ENCODE data around the gene PILRA.
"Not testable (repeated sequence)": the region's sequence is repeated elsewhere in the genome, so short reads cannot be mapped to it uniquely, and the experiment has no call there.

Gene PILRA

DNA sequence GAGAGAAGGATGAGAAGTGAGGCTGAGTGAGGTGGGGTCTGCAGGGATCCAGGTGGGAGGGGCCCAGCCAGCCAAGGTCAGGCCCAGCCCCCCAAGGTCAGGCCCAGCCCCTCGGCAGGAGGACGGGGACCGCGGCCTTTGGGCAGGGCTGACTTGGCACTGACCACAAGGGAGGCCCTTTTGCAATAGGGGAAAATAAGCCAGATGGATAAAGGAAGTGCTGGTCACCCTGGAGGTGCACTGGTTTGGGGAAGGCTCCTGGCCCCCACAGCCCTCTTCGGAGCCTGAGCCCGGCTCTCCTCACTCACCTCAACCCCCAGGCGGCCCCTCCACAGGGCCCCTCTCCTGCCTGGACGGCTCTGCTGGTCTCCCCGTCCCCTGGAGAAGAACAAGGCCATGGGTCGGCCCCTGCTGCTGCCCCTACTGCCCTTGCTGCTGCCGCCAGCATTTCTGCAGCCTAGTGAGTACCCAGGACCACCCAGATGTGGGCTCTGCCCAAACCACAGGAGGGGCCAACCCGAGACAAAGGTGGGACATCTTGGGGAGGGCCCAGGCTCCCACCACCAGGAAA, at the start of gene PILRA:
TSS of gene PILRA (plus strand) at position 227 of the 571 bp plus-strand sequence. CDS start at position 397, 170 bp downstream.
- DNase-seq (ENCODE audit: low spot score): no peak

DNA sequence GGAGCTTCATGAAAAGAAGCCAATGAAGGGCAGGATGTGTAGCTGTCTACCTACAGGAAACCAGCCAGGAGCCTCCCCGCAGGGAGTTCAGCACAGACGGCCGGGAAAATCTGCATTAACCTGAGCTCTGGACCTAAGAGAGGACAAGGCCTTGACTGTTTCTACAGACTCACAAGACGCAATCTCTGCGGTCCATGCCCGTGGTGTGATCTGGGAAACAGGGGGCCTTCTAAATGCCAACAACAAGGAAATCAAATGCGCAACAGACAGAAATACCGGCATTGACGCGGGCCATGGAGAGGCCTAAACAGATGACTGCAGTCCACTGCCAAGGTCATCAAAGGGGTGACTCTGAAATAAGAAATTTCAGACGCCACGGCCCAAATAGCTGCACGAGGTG, 49.1 kb upstream of the PILRA start:
- DNase-seq (ENCODE audit: low spot score): not testable (repeated sequence)

DNA sequence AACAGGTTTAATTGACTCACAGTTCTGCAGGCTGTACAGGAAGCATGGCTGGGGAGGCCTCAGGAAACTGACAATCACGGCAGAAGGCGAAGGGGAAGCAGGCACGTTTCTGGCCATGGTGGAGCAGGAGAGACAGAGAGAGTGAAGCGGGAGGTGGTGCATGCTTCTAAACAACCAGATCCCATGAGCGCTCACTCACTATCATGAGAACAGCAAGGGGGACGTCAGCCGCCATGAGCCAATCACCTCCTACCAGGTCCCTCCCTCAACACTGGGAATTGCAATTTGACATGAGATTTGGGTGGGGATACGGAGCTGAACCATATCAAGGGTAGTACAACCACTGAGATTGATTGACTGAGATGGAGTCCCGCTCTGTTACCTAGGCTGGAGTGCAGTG, 47.6 kb upstream of the PILRA start:
- not testable (repeated sequence) for DNase-seq (ENCODE audit: low spot score)

DNA sequence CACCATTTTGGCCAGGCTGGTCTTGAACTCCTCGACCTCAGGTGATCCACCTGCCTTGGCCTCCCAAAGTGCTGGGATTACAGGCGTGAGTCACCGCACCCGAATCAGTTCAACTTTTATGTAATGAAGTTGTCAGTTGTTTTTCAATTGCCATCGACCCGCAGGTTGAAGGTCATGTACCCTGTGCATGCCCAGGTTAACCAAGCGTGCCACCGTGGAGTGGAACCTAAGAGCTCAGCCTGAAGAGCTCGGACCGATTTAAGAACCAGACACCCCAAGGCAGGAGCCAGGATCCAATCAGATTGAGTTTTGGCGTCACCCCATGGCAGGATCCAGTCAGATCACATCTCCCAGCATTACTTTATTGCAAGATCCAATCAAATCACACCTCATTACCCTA, 46.4 kb upstream of the PILRA start:
- DNase-seq (ENCODE audit: low spot score): not testable (repeated sequence)

DNA sequence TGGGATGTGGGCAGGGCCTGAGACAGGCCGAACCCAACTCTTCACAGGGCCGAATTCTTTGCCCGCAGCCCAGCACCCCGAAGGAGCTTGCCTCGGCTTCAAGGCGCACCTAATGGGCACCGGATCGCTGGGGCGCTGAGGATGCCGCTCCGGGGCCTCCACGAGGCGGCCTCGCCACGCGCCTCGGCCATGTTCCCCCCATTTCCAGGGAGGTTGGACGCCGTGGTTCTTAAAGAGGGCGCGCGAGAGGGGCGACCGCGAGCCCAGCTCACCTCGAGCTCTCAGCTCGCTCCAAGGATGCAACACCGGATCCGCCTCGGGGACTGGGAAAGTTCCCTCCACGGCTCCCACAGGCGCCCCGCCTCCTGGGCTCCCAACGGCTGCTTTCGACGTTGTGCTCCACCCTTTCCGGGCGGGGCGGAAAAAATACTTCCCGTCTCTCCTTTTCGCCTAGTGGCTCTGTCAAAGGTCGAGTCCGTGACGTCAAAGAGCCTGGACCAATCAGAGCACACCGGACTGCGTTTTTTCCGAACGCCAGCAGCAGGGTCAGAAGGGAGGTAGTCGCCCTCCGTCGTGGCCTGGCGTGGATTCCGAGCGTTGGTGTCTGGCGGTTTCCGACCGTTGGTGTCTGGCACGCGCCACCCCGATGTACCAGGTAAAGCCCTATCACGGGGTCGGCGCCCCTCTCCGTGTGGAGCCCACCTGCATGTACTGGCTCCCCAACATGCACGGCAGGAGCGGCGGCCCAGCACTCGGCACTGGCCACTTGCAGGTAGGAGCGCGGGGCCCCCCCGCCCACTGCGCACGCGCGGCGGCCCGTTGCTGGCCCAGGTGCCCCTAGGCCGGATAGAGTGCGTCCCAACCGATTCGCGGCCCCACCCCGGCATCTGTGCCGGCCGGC, 37.5 kb upstream of the PILRA start:
- DNase-seq (ENCODE audit: low spot score): peak; percentile 91

DNA sequence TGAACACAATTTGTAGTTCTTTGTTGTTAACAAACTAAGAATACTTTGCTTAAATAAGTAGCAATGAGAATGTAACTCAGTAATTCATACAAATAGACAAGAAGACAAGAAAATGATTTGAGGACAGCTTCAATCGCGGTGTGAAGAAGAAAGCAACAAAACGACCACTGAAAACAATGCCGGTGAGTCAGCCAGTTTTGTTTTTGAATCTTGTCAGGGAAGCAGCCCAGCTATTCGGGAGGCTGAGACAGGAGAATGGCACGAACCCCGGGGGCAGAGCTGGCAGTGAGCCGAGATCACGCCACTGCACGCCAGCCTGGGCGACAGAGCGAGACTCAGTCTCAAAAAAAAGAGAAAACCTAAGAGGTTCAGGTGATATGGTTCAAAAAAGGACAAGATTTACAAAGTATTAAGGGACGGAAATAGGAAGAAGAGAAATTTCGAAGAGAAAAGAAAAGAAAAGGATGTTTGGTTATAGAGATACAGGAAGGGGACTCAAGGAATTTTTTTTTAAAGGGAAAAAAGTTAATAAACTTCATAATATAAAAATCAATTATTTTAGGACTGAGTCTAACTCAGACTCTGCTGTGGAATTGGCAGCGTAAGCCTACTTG, 35.1 kb upstream of the PILRA start:
- not testable (repeated sequence) for DNase-seq (ENCODE audit: low spot score)

DNA sequence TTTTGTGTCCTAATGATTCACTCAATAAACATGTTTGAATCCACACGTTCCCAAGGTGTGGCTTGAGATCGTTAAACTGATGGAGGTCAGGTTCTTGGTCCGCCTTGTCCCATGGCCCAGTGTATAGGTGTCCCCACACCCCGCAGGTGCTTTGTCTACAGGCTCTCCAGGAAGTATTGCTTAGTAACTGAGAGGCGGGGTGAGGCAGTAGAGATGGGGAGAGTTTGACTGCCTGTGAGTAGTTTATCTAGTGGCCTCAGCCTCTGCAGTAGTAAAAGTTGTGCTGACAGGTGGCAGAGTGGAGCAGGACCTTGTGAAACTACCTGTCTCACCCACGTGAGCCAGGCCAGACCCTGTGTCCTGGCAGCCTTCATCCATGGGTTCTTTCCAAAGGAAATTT, 32.0 kb upstream of the PILRA start:
- DNase-seq (ENCODE audit: low spot score): not testable (repeated sequence)

DNA sequence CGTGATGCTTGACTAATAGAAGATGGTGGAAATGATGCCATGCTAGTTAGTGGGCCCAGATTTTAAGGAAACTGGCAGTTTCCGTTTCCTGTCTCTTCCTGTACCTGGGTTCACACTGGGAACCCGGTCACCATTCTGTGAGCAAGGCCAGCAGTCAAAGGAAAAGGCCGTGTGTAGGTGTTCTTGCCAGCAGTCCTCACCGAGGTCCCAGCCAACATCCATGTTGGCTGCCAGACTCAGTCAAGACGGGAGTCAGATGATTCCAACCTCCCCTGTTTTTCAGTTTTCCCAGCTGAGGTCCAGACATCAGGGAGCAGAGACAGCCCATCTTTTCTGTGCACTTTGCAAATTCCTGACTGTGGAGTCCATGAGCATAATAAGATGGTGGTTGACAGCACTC, 30.5 kb upstream of the PILRA start:
- peak; percentile 29 for DNase-seq (ENCODE audit: low spot score)

DNA sequence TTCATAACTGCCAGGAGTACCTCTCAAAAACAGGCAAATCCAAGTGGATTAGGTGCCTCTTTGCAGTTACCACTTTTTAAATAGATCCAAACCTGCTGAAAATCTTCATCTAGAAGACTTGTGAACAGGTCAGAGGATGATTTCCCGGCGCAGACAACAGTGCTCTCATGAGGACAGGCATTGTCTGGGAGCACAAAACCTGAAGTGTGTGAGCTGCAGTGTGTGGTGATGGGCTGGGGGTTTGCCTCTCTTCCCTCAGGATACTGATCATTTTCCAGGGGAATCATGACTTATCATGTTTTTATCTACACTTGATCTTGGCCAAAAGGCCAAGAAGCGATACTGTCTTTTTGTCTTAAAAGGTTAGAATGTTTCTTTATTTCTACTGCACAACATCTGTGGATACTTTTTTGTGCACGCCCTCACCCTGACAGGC, 29.1 kb upstream of the PILRA start:
- peak; percentile 7 for DNase-seq (ENCODE audit: low spot score)

DNA sequence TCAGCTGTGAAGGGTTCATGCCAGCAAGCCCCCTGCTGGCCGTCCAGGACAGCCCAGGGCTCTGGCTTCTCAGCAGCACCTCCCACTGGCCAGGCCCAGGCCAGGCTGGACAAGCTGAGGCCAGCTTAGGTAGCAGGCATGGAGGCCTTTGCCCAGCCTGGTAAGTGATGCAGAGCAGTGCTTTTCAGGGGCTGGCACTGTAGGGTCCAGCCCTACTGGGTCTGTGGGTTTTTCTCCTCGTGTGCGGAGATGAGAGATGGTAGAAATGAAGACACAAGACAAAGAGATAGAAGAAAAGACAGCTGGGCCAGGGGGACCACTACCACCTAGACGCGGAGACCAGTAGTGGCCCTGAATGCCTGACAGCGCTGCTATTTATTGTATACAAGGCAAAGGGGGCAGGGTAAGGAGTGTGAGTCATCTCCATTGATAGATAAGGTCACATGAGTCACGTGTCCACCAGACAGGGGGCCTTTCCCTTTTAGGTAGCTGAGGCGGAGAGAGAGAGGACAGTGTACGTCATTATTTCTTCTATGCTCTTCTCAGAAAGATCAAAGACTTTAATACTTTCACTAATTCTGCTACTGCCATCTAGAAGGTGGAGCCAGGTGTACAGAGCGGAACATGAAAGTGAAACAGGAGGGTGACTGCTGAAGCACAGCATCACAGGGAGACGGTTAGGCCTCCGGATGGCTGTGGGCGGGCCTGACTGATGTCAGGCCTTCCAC, 28.6 kb upstream of the PILRA start:
- DNase-seq (ENCODE audit: low spot score): peak; percentile 31

DNA sequence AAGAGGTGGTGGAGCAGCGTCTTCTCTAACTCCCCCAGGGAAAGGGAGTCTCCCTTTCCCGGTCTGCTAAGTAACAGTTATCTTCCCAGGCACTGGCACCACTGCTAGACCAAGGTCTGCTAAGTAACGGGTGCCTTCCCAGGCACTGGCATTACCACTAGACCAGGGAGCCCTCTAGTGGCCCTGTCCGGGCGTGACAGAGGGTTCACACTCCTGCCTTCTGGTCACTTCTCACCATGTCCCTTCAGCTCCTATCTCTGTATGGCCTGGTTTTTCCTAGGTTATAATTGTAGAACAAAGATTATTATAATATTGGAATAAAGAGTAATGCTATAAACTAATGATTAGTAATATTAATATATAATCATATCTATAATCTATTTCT, 28.0 kb upstream of the PILRA start:
- peak; percentile 48 for DNase-seq (ENCODE audit: low spot score)

DNA sequence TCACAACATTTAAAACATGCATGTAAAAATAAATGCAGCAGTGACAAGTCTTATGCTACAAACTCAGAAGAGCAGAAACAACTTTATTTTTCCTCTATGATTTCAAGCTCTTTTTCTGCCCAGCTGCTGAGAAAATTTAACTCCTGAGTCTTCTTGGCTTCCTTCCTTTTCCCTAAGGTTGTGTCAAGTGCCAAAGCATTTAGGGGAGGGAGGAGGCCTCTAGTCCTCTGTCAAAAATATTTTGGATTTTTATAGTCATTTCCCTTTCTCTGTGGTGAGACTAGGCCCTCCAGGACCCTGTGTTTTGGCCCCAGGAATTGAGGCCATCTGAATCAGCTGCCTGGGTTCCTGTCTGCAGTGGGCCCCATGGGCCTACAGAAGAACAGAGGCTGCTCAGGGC, 26.4 kb upstream of the PILRA start:
- no peak for DNase-seq (ENCODE audit: low spot score)

DNA sequence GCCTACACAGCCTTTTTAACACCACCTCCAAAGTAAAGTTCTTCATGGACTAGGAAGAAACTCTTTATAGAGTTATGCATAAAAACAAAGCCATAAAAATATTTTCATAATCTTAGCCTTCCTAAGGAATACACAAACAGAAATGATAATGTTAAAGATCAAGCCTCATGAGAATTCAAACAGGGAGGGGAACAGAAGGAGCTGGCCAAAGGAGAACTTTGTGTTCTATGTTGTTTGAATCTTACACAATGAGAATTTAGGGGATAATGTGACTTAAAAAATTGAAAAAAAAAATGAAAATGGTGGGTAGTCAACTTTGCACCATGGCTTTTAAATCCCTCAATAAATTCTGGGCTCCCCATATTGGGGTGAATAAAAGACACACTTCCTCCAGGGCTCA, 24.5 kb upstream of the PILRA start:
- no peak for DNase-seq (ENCODE audit: low spot score)

DNA sequence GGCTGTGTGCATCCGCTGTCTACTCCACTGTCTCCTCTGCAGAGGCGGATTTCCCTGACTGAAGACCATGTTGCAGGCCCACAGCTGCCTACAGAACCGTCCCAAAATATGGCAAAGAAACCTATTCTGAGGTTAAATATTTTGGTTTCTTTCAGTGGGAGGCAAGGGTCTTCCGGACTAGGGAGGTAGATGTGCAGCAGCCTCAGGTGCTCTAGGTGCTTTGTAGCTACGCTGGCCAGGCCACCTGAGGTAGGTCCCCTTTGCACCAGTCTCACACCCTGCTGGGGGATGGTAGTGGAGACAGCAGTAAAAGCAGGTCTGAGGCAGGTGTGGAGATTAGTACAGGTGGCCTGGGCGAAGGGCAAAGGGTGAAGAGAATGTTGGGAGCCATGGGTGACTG, 23.5 kb upstream of the PILRA start:
- DNase-seq (ENCODE audit: low spot score): no peak

DNA sequence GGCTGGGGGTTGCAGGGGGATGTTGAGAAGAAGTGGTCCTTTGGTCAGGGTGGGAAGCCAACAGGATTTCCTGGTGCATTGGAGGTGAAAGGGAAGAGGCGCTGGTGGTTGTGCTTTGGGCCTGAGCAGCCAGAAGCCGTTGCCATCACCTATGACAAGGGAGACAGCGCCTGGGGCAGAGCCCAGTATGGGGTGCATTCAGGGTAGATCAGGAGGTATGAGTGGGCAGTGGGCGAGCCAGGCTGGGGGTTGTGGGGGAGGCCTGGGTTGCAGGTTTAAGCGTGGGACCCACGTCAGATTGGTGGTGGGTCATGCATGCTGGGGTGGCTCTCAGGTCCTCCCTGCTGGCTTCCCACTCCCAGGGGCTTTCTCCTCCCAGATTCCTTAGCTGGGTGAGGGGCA, 21.6 kb upstream of the PILRA start:
- DNase-seq (ENCODE audit: low spot score): no peak

DNA sequence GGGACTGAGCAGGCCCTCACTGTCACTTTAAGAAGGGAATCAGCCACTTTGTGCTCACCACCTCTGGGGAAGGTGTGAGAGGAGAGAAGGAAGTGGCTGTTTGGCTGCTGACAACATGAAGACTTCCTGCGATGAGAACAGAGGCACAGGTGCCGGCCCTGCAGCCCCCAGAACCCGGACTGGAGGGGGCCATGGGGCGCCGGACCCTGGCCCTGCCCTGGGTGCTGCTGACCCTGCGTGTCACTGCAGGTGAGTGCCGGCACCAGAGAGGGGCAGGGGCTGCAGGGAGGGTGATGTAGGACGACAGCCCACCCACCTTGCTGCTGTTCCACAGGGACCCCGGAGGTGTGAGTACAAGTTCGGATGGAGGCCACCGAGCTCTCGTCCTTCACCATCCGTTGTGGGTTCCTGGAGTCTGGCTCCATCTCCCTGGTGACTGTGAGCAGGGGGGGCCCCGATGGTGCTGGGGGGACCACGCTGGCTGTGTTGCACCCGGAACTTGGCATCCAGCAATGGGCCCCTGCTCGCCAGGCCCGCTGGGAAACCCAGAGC, 21.0 kb upstream of the PILRA start:
- not testable (repeated sequence) for DNase-seq (ENCODE audit: low spot score)

DNA sequence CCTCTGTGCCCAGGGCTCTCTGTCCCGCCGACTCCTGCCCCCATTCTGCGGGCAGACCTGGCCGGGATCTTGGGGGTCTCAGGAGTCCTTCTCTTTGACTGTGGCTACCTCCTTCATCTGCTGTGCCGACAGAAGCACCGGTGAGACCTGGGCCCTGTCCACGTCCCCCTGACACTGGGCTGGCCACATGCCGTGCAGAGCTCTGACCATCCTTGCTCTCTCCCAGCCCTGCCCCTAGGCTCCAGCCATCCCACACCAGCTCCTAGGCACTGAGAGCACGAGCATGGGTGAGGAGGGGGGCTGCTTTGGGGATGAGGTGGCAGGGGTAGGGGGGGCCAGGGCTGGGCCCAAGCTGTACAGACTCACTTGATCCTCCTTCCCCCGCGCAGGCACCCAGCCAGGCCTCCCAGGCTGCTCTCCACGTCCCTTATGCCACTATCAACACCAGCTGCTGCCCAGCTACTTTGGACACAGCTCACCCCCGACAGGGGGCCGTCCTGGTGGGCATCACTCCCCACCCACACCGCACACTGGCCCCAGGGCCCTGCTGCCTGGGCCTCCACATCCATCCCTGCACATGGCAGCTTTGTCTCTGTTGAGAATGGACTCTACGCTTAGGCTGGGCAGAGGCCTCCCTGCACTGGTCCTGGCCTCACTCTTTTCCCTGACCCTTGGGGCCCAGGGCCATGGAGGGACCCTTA, 20.2 kb upstream of the PILRA start:
- no peak for DNase-seq (ENCODE audit: low spot score)

DNA sequence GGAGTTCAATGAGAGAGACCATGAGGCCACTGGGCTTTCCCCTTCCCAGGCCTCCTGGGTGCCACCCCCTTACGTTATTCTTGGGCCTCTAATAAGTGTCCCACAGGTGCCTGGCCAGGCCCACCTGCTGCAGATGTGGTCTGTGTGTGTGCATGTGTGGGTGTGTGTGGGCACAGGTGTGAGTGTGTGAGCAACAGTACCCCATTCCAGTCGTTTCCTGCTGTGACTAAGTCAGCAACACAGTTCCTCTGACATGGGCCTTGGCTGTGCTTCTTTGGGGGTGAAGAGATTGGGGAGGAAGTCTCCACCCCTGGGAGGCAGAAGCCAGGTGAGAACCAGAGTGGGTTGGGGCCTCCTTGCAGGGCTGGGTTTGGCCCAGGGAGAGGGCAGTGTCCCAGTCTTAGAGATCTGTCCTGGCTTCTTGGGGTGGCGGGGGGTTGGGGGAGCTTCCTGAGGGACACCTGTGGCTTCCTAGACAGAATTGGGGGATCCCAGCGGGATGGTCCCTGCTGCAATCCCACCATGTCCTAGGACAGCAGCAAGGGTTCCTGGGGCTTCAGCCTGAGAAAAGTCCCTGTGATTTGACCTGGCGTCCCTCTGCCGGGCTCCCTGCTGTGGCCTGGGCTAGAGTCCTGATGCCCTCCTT, 19.5 kb upstream of the PILRA start:
- DNase-seq (ENCODE audit: low spot score): no peak

DNA sequence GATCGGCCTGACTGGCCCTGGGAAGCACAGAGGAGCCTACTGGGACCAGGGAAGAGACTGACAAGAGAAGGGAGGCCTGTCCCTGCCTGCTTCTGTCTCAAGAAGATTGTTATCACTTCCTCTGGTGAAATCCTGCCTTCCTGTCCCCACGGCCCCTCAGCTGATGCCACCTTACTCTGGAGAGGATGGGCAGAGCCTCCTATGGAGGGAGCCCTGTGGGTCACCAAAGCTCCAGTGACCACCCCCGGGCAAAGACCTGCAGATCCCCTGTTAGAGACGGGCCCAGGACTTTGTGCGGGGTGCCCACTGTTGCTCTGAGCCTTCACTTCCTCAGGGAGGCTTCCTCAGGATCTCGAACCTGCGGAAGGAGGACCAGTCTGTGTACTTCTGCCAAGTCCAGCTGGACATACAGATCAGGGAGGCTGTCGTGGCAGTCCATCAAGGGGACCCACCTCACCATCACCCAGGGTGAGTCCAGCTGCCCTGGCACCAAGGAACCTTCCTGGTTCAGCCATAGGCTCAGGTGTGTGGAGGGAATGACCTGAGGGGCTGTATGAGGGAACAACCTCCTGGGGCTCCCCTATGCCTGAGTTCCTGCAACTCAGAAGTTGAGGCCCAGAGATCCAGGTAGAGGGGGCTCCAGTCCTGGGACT, 16.7 kb upstream of the PILRA start:
- no peak for DNase-seq (ENCODE audit: low spot score)

DNA sequence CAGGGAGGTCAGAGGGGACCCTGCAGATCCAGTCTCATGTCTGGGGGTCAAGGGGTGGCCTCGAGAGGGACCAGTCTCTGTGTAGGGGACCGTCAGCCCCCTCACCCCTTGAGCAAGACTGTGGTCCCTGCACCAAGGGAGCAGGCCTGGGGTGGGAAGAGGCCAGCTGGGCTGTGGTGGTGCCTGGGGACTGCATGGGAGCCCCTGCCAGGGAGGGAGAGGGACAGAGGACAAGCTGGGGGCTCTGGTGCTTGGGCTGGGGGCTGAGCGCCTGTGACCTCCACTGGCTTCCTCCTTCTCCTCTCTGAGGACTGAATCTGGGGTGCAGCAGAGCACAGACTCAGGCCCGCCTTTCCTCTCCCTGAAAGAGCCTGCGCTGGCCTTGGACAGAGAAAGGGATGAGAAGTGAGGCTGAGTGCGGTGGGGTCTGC, 16.1 kb upstream of the PILRA start:
- no peak for DNase-seq (ENCODE audit: low spot score)
